Choroid plexus epithelial cell (primary cell): ENCODE data around the gene CSHL1.

Experiments
- DNase-seq: peaks from one replicate; pipeline ENCODE4 v3.0.0-alpha.2; 2010; ENCODE audit warnings: low read depth
- H3K4me3 ChIP-seq: 2 replicates; pipeline ENCODE4 v1.5.1; 2011; ENCODE audit warnings: low read depth, mild to moderate bottlenecking, control low read depth, low read length, moderate library complexity
- CTCF ChIP-seq: conservative IDR thresholded peaks from 2 replicates; pipeline ENCODE4 v1.5.1; 2011; ENCODE audit warnings: low read depth, mild to moderate bottlenecking, control low read depth, inconsistent platforms, low read length, moderate library complexity

Gene CSHL1

GRCh38 chr17:63911041-63911635 lies at the start of gene CSHL1:
Gene CSHL1, minus strand, starts transcription at chr17:63911258. Its CDS starts 62 bp downstream, at chr17:63911196.
- no peak for TF ChIP-seq CTCF
- H3K4me3 ChIP-seq = no peak within 1 kb of the TSS
- DNase-seq = no peak

DNA sequence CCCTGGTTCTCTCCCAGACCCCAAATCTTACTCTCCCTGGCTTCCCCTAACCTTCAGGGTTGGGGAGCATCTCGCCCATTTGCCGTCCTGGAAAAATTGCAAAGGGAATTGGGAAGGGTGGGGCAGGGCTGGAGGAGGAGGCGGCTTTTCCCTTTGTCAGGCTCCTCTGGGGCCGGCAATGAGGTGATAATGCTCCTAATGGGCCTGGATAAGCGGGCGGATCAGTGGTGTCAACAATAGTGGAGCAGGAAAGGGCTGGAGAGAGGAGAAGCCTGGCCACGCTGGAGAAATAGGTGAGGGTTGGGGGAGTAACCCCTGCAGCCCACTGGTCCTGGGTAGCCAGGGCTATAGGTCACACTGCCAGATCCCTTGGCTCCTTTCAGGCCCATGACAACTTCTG lies 49.4 kb upstream of the CSHL1 start:
- DNase-seq = no peak
- TF ChIP-seq CTCF = no peak
- H3K4me3 ChIP-seq = no peak overlapping the region

DNA sequence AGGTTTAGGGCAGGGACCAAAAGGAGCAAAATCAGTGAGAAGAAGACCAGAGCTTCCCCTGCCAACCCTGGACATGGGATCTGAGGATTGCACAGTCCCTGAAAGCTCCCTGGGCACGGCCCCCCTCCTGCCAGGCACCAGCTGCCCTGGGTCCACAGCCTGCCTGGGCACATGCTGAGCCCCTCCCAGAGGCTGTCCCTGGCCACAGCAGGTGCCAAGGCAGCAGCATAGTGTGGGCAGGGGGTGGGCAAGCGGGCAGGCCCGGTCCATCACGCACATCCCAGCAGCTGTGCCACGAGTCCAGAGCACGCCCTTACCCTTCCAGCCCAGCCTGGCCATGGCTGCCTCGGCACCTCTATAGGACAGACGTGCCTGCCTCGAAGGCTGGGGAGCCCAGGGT lies 48.9 kb upstream of the CSHL1 start:
- TF ChIP-seq CTCF = no peak
- no peak for DNase-seq
- no peak overlapping the region for H3K4me3 ChIP-seq

DNA sequence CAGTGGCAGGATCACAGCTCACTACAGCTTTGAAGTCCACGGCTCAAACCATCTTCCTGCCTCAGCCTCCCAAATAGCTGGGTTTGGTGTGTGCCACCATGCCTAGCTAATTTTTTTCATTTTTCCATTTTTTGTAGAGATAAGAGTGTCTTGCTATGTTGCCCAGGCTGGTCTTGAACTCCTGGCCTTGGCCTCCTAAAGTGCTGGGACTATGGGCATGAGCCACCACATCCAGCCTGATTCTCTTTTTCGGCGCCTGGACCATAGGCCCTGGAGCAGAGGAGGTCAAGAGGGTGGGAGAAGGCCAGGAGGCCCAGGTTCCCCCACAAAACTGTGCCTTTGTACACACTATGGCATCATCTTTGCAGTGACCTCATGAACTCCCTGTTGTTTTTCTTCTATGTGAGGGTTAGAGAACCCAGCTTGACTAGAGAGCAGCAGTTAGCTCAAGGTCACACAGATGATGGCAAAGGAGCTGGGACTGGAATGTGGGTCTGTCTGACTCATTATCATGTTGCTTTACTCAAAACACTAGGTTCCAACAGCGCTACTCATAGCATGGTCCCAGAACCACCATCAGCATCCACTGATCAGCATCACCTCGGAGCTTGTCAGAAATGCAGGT lies 45.4 kb upstream of the CSHL1 start:
- peak; percentile 83 for DNase-seq
- H3K4me3 ChIP-seq = no peak overlapping the region
- TF ChIP-seq CTCF = no peak

DNA sequence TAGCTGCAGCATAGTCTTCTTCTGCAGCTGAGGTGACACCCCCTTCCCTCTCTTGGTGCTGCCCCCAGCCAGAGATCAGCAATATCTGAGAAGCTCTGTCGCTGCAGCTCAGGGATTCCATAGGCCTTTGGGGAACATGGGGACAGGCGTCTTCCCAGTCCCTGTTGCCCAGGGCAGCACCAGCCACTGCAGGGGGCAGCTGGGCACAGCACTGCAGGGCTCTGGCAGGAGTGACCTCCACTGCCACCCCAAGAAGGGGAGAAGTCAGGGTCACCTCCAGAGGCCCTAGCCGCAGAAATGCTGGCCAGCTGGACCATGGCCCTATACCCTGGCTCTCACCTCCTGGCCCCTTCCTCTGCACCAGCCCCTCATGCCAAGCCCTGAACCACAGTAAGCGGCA lies 44.7 kb upstream of the CSHL1 start:
- no peak for DNase-seq
- no peak overlapping the region for H3K4me3 ChIP-seq
- no peak for TF ChIP-seq CTCF

GRCh38 chr17:63955232-63955631 lies 44.2 kb upstream of the CSHL1 start:
- DNase-seq = no peak
- TF ChIP-seq CTCF = no peak
- H3K4me3 ChIP-seq = no peak overlapping the region
